Endothelial cell of umbilical vein (primary cell): ENCODE data around the gene TCN2. TPM values are rescaled to one million over a fixed set of nuclear protein-coding genes. Genes with fewer than 3 reads are reported as not detected.

Experiments
- BruUV-seq: library from RNA; stranded (reverse); fragments of 400-500 nt; replicated peaks from 2 replicates; lab custom pipeline; 2021; lab: Mats Ljungman, UMichigan
- CTCF ChIA-PET: fragments of 300-600, 350-600 bp; sonication (Branson Sonifier 250); formaldehyde crosslinking; loops from one replicate; lab custom pipeline; 2021; ENCODE audit warnings: antibody characterized with exemption, inconsistent platforms; lab: Charles Lee
- POLR2A ChIA-PET: fragments of 300-600, 350-600 bp; sonication (Branson Sonifier 250); formaldehyde crosslinking; loops from one replicate; lab custom pipeline; 2021; ENCODE audit warnings: antibody characterized with exemption, inconsistent platforms; lab: Charles Lee
- DNase-seq: peaks from one replicate; pipeline ENCODE4 v3.0.0-alpha.2; 2011; ENCODE audit warnings: low read depth, low spot score
- FAIRE-seq: peaks from 2 replicates; lab custom pipeline; 2011; peaks lifted over from hg19 to GRCh38; lab: Jason Lieb, UNC
- H2AFZ ChIP-seq: 2 replicates; pipeline ENCODE4 v1.6.0; 2012; ENCODE audit warnings: low read depth, low read length, control low read depth, inconsistent platforms
- H3K27ac ChIP-seq: 2 replicates; pipeline ENCODE4 v1.5.1; 2011; ENCODE audit warnings: low read depth, mild to moderate bottlenecking, control low read depth, low read length, moderate library complexity; ENCODE audit not compliant: insufficient read depth
- H3K27me3 ChIP-seq, 2 experiments: 2 replicates each; pipeline versions ENCODE4 v1.6.0 to v1.6.1; 2011; ENCODE audit warnings: low read length in 2 of 2, mixed read lengths in 1 of 2; ENCODE audit not compliant: control insufficient read depth in 2 of 2, insufficient read depth in 2 of 2
- H3K36me3 ChIP-seq, 2 experiments: 2 replicates in 1 of 2; 3 replicates in 1 of 2; pipeline ENCODE4 v1.5.1; 2011; ENCODE audit warnings: low read length in 2 of 2, mild to moderate bottlenecking in 1 of 2, moderate library complexity in 1 of 2; ENCODE audit not compliant: control insufficient read depth in 2 of 2, insufficient read depth in 2 of 2; ENCODE audit errors: extremely low read depth in 1 of 2
- H3K4me1 ChIP-seq: 3 replicates; pipeline ENCODE4 v1.5.1; 2011; ENCODE audit warnings: mild to moderate bottlenecking, low read length; ENCODE audit not compliant: control insufficient read depth, insufficient read depth; ENCODE audit errors: extremely low read depth
- H3K4me2 ChIP-seq: 2 replicates; pipeline ENCODE4 v1.6.1; 2011; ENCODE audit warnings: low read length, control low read depth, mixed read lengths; ENCODE audit not compliant: insufficient read depth
- H3K4me3 ChIP-seq, 3 experiments: fragments of 200-600 bp in 1 of 3; sonication (generic), shearing (Covaris generic) in 1 of 3; replicated peaks in 1 of 3; 2 replicates each; pipeline ENCODE4 v1.5.1; 2011 to 2016; ENCODE audit warnings: control low read depth in 3 of 3, low read length in 3 of 3, mild to moderate bottlenecking in 2 of 3, inconsistent platforms in 1 of 3, low read depth in 1 of 3, moderate library complexity in 1 of 3; ENCODE audit not compliant: insufficient read depth in 1 of 3
- H3K79me2 ChIP-seq: 2 replicates; pipeline ENCODE4 v1.6.0; 2012; ENCODE audit warnings: low read length, inconsistent platforms; ENCODE audit not compliant: control insufficient read depth, insufficient read depth
- H3K9ac ChIP-seq: replicated peaks from 2 replicates; pipeline ENCODE3; 2011; ENCODE audit warnings: low read length, control low read depth; ENCODE audit not compliant: insufficient read depth; ENCODE audit errors: extremely low read depth
- H3K9me1 ChIP-seq: replicated peaks from 3 replicates; pipeline ENCODE4 v1.6.0; 2011; ENCODE audit warnings: mild to moderate bottlenecking, low read length; ENCODE audit not compliant: control insufficient read depth, insufficient read depth; ENCODE audit errors: extremely low read depth
- H3K9me3 ChIP-seq: replicated peaks from 2 replicates; pipeline ENCODE4 v1.5.1; 2012; ENCODE audit warnings: low read length, inconsistent platforms; ENCODE audit not compliant: control insufficient read depth, insufficient read depth
- H4K20me1 ChIP-seq: replicated peaks from 2 replicates; pipeline ENCODE3; 2011; ENCODE audit warnings: mild to moderate bottlenecking, low read length; ENCODE audit not compliant: control insufficient read depth, insufficient read depth; ENCODE audit errors: extremely low read depth
- CTCF ChIP-seq, 2 donors: IDR thresholded peaks; 1 replicate in 1 of 2; 2 replicates in 1 of 2; pipeline ENCODE4 v1.5.1; 2011; ENCODE audit warnings: low read length in 2 of 2, mild to moderate bottlenecking in 2 of 2, moderate library complexity in 2 of 2, control low read depth in 1 of 2, inconsistent platforms in 1 of 2, low read depth in 1 of 2; ENCODE audit not compliant: insufficient read depth in 1 of 2; ENCODE audit errors: extremely low read depth in 1 of 2
- GATA2 ChIP-seq: IDR thresholded peaks from 2 replicates; pipeline ENCODE4 v1.7.0; 2011; ENCODE audit warnings: low read depth, mild to moderate bottlenecking, moderate library complexity, mixed read lengths, low read length; ENCODE audit not compliant: insufficient read length, insufficient read depth
- MAX ChIP-seq: IDR thresholded peaks from 2 replicates; pipeline ENCODE4 v1.6.1; 2011; ENCODE audit not compliant: insufficient read depth, insufficient read length
- MYC ChIP-seq: IDR thresholded peaks from one replicate; pipeline ENCODE4 v1.6.1; 2011; ENCODE audit warnings: mild to moderate bottlenecking, low read depth, low read length
- POLR2AphosphoS5 ChIP-seq: IDR thresholded peaks from 2 replicates; pipeline ENCODE4 v1.6.1; 2012; ENCODE audit warnings: low read depth, mild to moderate bottlenecking, control low read depth, low read length, moderate library complexity; ENCODE audit not compliant: insufficient read depth
- dilution Hi-C: fragments of 300-500 bp; cut with MboI; formaldehyde crosslinking; loops from one replicate; pipeline ENCODE4 v1.15.0; 2019; ENCODE audit warnings: low sequenced_read_pairs; ENCODE audit not compliant: extremely low pct_ligation_motif_present
- intact Hi-C: fragments of 100-400 bp; cut with micrococcal nuclease; formaldehyde crosslinking; loops from one replicate; pipeline ENCODE4 v1.10.0; 2022
- polyA plus RNA-seq, 4 experiments: library from polyadenylated mRNA; depleted of rRNA in 3 of 4; stranded (reverse) in 3 of 4; unstranded in 1 of 4; fragments of >200 nt; gene quantifications; 2 replicates each; pipeline versions ENCODE4 v1.2.1 to v1.2.3, GENCODE V29; 2011 to 2012; ENCODE audit warnings: missing spikeins in 1 of 4
- total RNA-seq: library from RNA; stranded (reverse); gene quantifications from 2 replicates; pipeline ENCODE4 v1.2.3, GENCODE V29; 2021

TCN2 gene
- total and polyA plus RNA-seq, 2 donors (not counting 3 experiments of a cell fraction or from before 2014, with no cell fraction given), result 80.6 to 188 TPM

- TF ChIP-seq CTCF (IDR thresholded peaks at IDR 0.05; ENCODE audit: extremely low read depth in 1 of 2, insufficient read depth in 1 of 2, low read depth in 1 of 2, low read length in 2 of 2) (no peak), MYC (no peak), GATA2 (no peak), MAX (no peak), POLR2AphosphoS5 (no peak)
- ChIA-PET POLR2A (interaction anchor here (0.5 kb wide), 1 partner anchor 352 kb away, joined by 5 read pairs; no protein-coding TSS in a partner anchor), CTCF (interaction anchor here (1.3 kb wide), 1 partner anchor 31 kb away, joined by 3 read pairs; no protein-coding TSS in a partner anchor)
- BruUV-seq, result no TSS peak
- Histone ChIP-seq H3K4me3 (no peak overlapping the region), H3K36me3 (no peaks in the 10 kb centered on the region), H3K4me1 (peaks cover 6% of the 10 kb centered on the region), H3K27me3 (no peaks in the 10 kb centered on the region), H3K27ac (no peak overlapping the region), H3K9me3 (no peaks in the 10 kb centered on the region), H4K20me1 (no peaks in the 10 kb centered on the region), H2AFZ (no peak overlapping the region), H3K9ac (no peak overlapping the region), H3K9me1 (no peaks in the 10 kb centered on the region), H3K4me2 (no peak overlapping the region), H3K79me2 (no peaks in the 10 kb centered on the region)
- DNase-seq, result no peak
- intact Hi-C loops (no loop called here), dilution Hi-C loops (no loop called here)
- FAIRE-seq, result no peak
These were observed 47.4 kb downstream of the TCN2 start for GRCh38 chr22:30654361-30654760.
